HEK293 (cell line): ENCODE measurements around the gene MAN2B2.

Source experiments
- CTCF ChIA-PET: fragments of 350-600 bp; formaldehyde crosslinking; extraction: SDS; loops from one replicate; lab custom pipeline; 2021; ENCODE audit warnings: antibody characterized with exemption; lab: Yijun Ruan, JAX
- POLR2A ChIA-PET: fragments of 300-600 bp; formaldehyde crosslinking; extraction: SDS; loops from one replicate; lab custom pipeline; 2020; ENCODE audit warnings: antibody characterized with exemption, inconsistent platforms; lab: Yijun Ruan, JAX
- H3K27ac ChIP-seq: fragments of 200-500 bp; sonication (Bioruptor generic); 2 replicates; pipeline ENCODE4 v1.5.1; 2014; ENCODE audit warnings: low read depth, low read length, control low read depth, inconsistent platforms; ENCODE audit errors: extremely low read depth
- H3K36me3 ChIP-seq, 2 experiments: fragments of 200-500 bp in 1 of 2; sonication (Bioruptor generic) in 1 of 2; 1 replicate in 1 of 2; 2 replicates in 1 of 2; pipeline ENCODE4 v1.5.1; 2014 to 2017; ENCODE audit warnings: inconsistent platforms in 2 of 2, low read length in 2 of 2; ENCODE audit not compliant: control insufficient read depth in 2 of 2, insufficient read depth in 1 of 2
- H3K4me1 ChIP-seq: fragments of 200-500 bp; sonication (Bioruptor generic); 2 replicates; pipeline ENCODE4 v1.5.1; 2014; ENCODE audit warnings: mild to moderate bottlenecking, low read length, inconsistent platforms; ENCODE audit not compliant: control insufficient read depth, insufficient read depth
- H3K4me3 ChIP-seq: 2 replicates; pipeline ENCODE4 v1.5.1; 2011; ENCODE audit warnings: low read depth, mild to moderate bottlenecking, control low read depth, low read length, moderate library complexity
- H3K9me3 ChIP-seq: fragments of 200-500 bp; sonication (Bioruptor generic); 2 replicates; pipeline ENCODE4 v1.5.1; 2014; ENCODE audit warnings: low read depth, low read length, inconsistent platforms; ENCODE audit not compliant: control insufficient read depth, insufficient read depth
- ATF2 ChIP-seq: fragments of 450-650 bp; formaldehyde crosslinking; IDR thresholded peaks from 2 replicates; pipeline ENCODE4 v1.5.1; 2016; ENCODE audit warnings: missing biosample characterization, missing genetic modification characterization, low read depth
- BCL6B ChIP-seq: fragments of 450-650 bp; formaldehyde crosslinking; IDR thresholded peaks from 2 replicates; pipeline ENCODE4 v1.5.1; 2017; ENCODE audit warnings: missing biosample characterization, missing genetic modification characterization
- GFI1B ChIP-seq: fragments of 450-650 bp; formaldehyde crosslinking; IDR thresholded peaks from 2 replicates; pipeline ENCODE4 v1.5.1; 2016; ENCODE audit warnings: missing biosample characterization, missing genetic modification characterization
- MYNN ChIP-seq: fragments of 450-650 bp; formaldehyde crosslinking; IDR thresholded peaks from 2 replicates; pipeline ENCODE4 v1.5.1; 2016; ENCODE audit warnings: missing biosample characterization, missing genetic modification characterization, borderline replicate concordance
- MZF1 ChIP-seq: fragments of 450-650 bp; formaldehyde crosslinking; IDR thresholded peaks from 2 replicates; pipeline ENCODE4 v1.5.1; 2017; ENCODE audit warnings: missing biosample characterization, missing genetic modification characterization, borderline replicate concordance
- ZBTB6 ChIP-seq: fragments of 450-650 bp; formaldehyde crosslinking; IDR thresholded peaks from 2 replicates; pipeline ENCODE4 v1.5.1; 2017; ENCODE audit warnings: missing biosample characterization, missing genetic modification characterization
- ZNF174 ChIP-seq: fragments of 450-650 bp; formaldehyde crosslinking; IDR thresholded peaks from 2 replicates; pipeline ENCODE4 v1.5.0; 2017; ENCODE audit warnings: missing biosample characterization, mild to moderate bottlenecking, missing genetic modification characterization
- ZNF214 ChIP-seq: fragments of 450-650 bp; formaldehyde crosslinking; IDR thresholded peaks from 2 replicates; pipeline ENCODE4 v1.5.1; 2017; ENCODE audit warnings: missing biosample characterization, mild to moderate bottlenecking, missing genetic modification characterization, borderline replicate concordance
- ZNF223 ChIP-seq: fragments of 450-650 bp; formaldehyde crosslinking; IDR thresholded peaks from 2 replicates; pipeline ENCODE4 v1.5.1; 2016; ENCODE audit warnings: missing biosample characterization, missing genetic modification characterization
- ZNF24 ChIP-seq: fragments of 450-650 bp; formaldehyde crosslinking; IDR thresholded peaks from 2 replicates; pipeline ENCODE4 v1.5.1; 2016; ENCODE audit warnings: missing biosample characterization, missing genetic modification characterization
- ZNF398 ChIP-seq: fragments of 450-650 bp; formaldehyde crosslinking; IDR thresholded peaks from 2 replicates; pipeline ENCODE4 v1.5.1; 2017; ENCODE audit warnings: missing biosample characterization, missing genetic modification characterization
- ZNF571 ChIP-seq: fragments of 450-650 bp; formaldehyde crosslinking; IDR thresholded peaks from 2 replicates; pipeline ENCODE4 v1.5.0; 2017; ENCODE audit warnings: missing biosample characterization, missing genetic modification characterization
- ZNF658 ChIP-seq: fragments of 450-650 bp; formaldehyde crosslinking; IDR thresholded peaks from 2 replicates; pipeline ENCODE4; 2016; ENCODE audit warnings: missing biosample characterization, missing genetic modification characterization
- ZNF704 ChIP-seq: fragments of 450-650 bp; formaldehyde crosslinking; IDR thresholded peaks from 2 replicates; pipeline ENCODE4 v1.5.1; 2016; ENCODE audit warnings: missing biosample characterization, missing genetic modification characterization
- ZNF830 ChIP-seq: fragments of 450-650 bp; IDR thresholded peaks from 2 replicates; pipeline ENCODE4 v1.5.0; 2018; ENCODE audit warnings: missing biosample characterization, missing genetic modification characterization, low read depth, mild to moderate bottlenecking, moderate library complexity
- TF ChIP-seq, protein P1 (sequence below): fragments of 450-650 bp; formaldehyde crosslinking; IDR thresholded peaks from 2 replicates; pipeline ENCODE4 v1.5.1; 2017; ENCODE audit warnings: missing biosample characterization, missing genetic modification characterization

The MAN2B2 gene

GRCh38 chr4:6549445-6549844 lies 25.5 kb upstream of the MAN2B2 start:
- ChIA-PET POLR2A (no interaction called here), CTCF (interaction anchor here (0.6 to 3.3 kb wide), 5 partner anchors 12 to 396 kb away, joined by 3 to 12 read pairs (median 3); no protein-coding TSS in a partner anchor)
- Histone ChIP-seq H3K9me3 (no peaks in the 10 kb centered on the region), H3K4me3 (no peak overlapping the region), H3K27ac (no peak overlapping the region), H3K36me3 (no peaks in the 10 kb centered on the region), H3K4me1 (no peaks in the 10 kb centered on the region)
- TF ChIP-seq MZF1 (tag by site-specific recombination) (no peak), ZNF174 (tag by site-specific recombination) (no peak), ZNF658 (no peak), ZNF24 (no peak), ZNF571 (tag by site-specific recombination) (no peak), GFI1B (tag by site-specific recombination) (no peak), ZNF223 (tag by site-specific recombination) (no peak), MYNN (tag by site-specific recombination) (no peak), ZNF704 (no peak), ZBTB6 (no peak), ZNF214 (tag by site-specific recombination) (no peak), ATF2 (tag by site-specific recombination) (no peak), ZNF830 (no peak), ZNF398 (no peak), BCL6B (no peak)
- TF ChIP-seq, protein P1, sequence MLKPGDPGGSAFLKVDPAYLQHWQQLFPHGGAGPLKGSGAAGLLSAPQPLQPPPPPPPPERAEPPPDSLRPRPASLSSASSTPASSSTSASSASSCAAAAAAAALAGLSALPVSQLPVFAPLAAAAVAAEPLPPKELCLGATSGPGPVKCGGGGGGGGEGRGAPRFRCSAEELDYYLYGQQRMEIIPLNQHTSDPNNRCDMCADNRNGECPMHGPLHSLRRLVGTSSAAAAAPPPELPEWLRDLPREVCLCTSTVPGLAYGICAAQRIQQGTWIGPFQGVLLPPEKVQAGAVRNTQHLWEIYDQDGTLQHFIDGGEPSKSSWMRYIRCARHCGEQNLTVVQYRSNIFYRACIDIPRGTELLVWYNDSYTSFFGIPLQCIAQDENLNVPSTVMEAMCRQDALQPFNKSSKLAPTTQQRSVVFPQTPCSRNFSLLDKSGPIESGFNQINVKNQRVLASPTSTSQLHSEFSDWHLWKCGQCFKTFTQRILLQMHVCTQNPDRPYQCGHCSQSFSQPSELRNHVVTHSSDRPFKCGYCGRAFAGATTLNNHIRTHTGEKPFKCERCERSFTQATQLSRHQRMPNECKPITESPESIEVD (tag by site-specific recombination) = no peak
